ENCODE measurements around the gene TBXA2R.

GRCh38 chr19:3578390-3578789, 28.3 kb downstream of the TBXA2R start:
- TF ChIP-seq, protein P1, sequence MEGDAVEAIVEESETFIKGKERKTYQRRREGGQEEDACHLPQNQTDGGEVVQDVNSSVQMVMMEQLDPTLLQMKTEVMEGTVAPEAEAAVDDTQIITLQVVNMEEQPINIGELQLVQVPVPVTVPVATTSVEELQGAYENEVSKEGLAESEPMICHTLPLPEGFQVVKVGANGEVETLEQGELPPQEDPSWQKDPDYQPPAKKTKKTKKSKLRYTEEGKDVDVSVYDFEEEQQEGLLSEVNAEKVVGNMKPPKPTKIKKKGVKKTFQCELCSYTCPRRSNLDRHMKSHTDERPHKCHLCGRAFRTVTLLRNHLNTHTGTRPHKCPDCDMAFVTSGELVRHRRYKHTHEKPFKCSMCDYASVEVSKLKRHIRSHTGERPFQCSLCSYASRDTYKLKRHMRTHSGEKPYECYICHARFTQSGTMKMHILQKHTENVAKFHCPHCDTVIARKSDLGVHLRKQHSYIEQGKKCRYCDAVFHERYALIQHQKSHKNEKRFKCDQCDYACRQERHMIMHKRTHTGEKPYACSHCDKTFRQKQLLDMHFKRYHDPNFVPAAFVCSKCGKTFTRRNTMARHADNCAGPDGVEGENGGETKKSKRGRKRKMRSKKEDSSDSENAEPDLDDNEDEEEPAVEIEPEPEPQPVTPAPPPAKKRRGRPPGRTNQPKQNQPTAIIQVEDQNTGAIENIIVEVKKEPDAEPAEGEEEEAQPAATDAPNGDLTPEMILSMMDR (IDR thresholded peaks at IDR 0.05; ENCODE audit: insufficient read depth, low read length, poor library complexity, severe bottlenecking) = no peak
- TF ChIP-seq EZH2phosphoT487 (conservative IDR thresholded peaks at IDR 0.05; ENCODE audit: low read length) = no peak

Measured in SU-DHL-6 (cell line).